Calu3 (cell line): ENCODE data around the gene L1CAM. TPM values are rescaled to one million over a fixed set of nuclear protein-coding genes. Genes with fewer than 3 reads are reported as not detected.

Experiments
- BruUV-seq: library from RNA; stranded (reverse); fragments of 400-500 nt; replicated peaks from 2 replicates; lab custom pipeline; 2021; lab: Mats Ljungman, UMichigan
- CTCF ChIA-PET: fragments of 300-600 bp; sonication (Branson Sonifier 250); formaldehyde crosslinking; loops from one replicate; lab custom pipeline; 2022; ENCODE audit warnings: antibody characterized with exemption; lab: Charles Lee
- DNase-seq: peaks from one replicate; pipeline ENCODE4 v3.0.0; 2022
- H3K27ac Mint-ChIP-seq: one replicate; pipeline ENCODE4 v1.8.0; 2022; ENCODE audit warnings: mixed read lengths; ENCODE audit not compliant: unreplicated experiment
- H3K27me3 Mint-ChIP-seq: one replicate; pipeline ENCODE4 v1.8.0; 2022; ENCODE audit warnings: mixed read lengths; ENCODE audit not compliant: unreplicated experiment
- H3K36me3 Mint-ChIP-seq: one replicate; pipeline ENCODE4 v1.8.0; 2022; ENCODE audit warnings: mild to moderate bottlenecking, moderate library complexity, mixed read lengths; ENCODE audit not compliant: insufficient read depth, unreplicated experiment
- H3K4me1 Mint-ChIP-seq: one replicate; pipeline ENCODE4 v1.8.0; 2022; ENCODE audit warnings: mild to moderate bottlenecking, low read depth, mixed read lengths; ENCODE audit not compliant: unreplicated experiment
- H3K4me3 Mint-ChIP-seq: one replicate; pipeline ENCODE4 v1.8.0; 2022; ENCODE audit warnings: mild to moderate bottlenecking, low read depth, moderate library complexity, mixed read lengths; ENCODE audit not compliant: unreplicated experiment
- H3K9me3 Mint-ChIP-seq: one replicate; pipeline ENCODE4 v1.8.0; 2022; ENCODE audit warnings: low read depth, mixed read lengths; ENCODE audit not compliant: unreplicated experiment
- CTCF ChIP-seq: fragments of 200-600 bp; IDR thresholded peaks from one replicate; pipeline ENCODE4 v1.8.0; 2022; ENCODE audit warnings: antibody characterized with exemption; ENCODE audit not compliant: unreplicated experiment
- intact Hi-C: fragments of 100-400 bp; cut with micrococcal nuclease; formaldehyde crosslinking; loops from one replicate; pipeline ENCODE4 v1.10.0; 2022; ENCODE audit not compliant: unreplicated experiment
- total RNA-seq: library from RNA; stranded (reverse); gene quantifications from 2 replicates; pipeline ENCODE4 v1.2.3, GENCODE V29; 2022

L1CAM gene
- total RNA-seq, 1 experiment from 2014 or later = 14.2 TPM

- H3K27ac Mint-ChIP-seq = no peak overlapping the region
These were observed 1.4 kb upstream of the L1CAM start for GRCh38 chrX:153887385-153887784.

GRCh38 chrX:153886915-153887314, 942 bp upstream of the L1CAM start:
- CTCF ChIA-PET = no interaction called here
- Mint-ChIP-seq H3K4me1 (peaks cover 26% of the 10 kb centered on the region), H3K9me3 (no peaks in the 10 kb centered on the region), H3K4me3 (peak overlapping the region; percentile 50), H3K27me3 (peaks cover 33% of the 10 kb centered on the region), H3K27ac (no peak overlapping the region), H3K36me3 (no peaks in the 10 kb centered on the region)
- TF ChIP-seq CTCF = no peak
- BruUV-seq = no TSS peak
- intact Hi-C loops = no loop called here
- DNase-seq = no peak

More at GRCh38 chrX:153887385-153887784, 1.4 kb upstream of the L1CAM start:
- Mint-ChIP-seq H3K36me3 (no peaks in the 10 kb centered on the region), H3K9me3 (no peaks in the 10 kb centered on the region), H3K4me1 (peaks cover 21% of the 10 kb centered on the region), H3K27me3 (peaks cover 38% of the 10 kb centered on the region), H3K4me3 (no peak overlapping the region)
- BruUV-seq = no TSS peak
- intact Hi-C loops = no loop called here
- DNase-seq = no peak
- CTCF ChIA-PET = no interaction called here
- no peak for TF ChIP-seq CTCF

- DNase-seq = no peak
These were observed 675 bp downstream of the L1CAM start for GRCh38 chrX:153885208-153885787.

GRCh38 chrX:153884590-153884989, 1.4 kb downstream of the L1CAM start:
- Mint-ChIP-seq H3K4me1 (peaks cover 26% of the 10 kb centered on the region), H3K27me3 (peaks cover 26% of the 10 kb centered on the region), H3K36me3 (no peaks in the 10 kb centered on the region), H3K27ac (no peak overlapping the region), H3K4me3 (peak overlapping the region; percentile 62), H3K9me3 (no peaks in the 10 kb centered on the region)
- peak; percentile 66 for DNase-seq
- CTCF ChIA-PET = interaction anchor here (0.6 kb wide), 1 partner anchor 91 kb away, joined by 3 read pairs; the partner anchor contains the start of genes IDH3G and SSR4
- BruUV-seq = no TSS peak
- peak; percentile 27 for TF ChIP-seq CTCF
- intact Hi-C loops = loop anchor here (2.0 kb wide), 1 partner anchor 120 kb away; the partner anchor contains the start of gene PLXNB3

More at GRCh38 chrX:153885208-153885787, 675 bp downstream of the L1CAM start:
- no peaks in the 10 kb centered on the region for H3K9me3 Mint-ChIP-seq
- peaks cover 26% of the 10 kb centered on the region for H3K4me1 Mint-ChIP-seq
- peak overlapping the region; percentile 62 for H3K4me3 Mint-ChIP-seq
- H3K27ac Mint-ChIP-seq = no peak overlapping the region
- no peak for TF ChIP-seq CTCF
- intact Hi-C loops = loop anchor here (2.0 kb wide), 1 partner anchor 120 kb away; the partner anchor contains the start of gene PLXNB3
- no peaks in the 10 kb centered on the region for H3K36me3 Mint-ChIP-seq
- H3K27me3 Mint-ChIP-seq = peaks cover 29% of the 10 kb centered on the region
- BruUV-seq = no TSS peak
- CTCF ChIA-PET = interaction anchor here (0.6 kb wide), 1 partner anchor 91 kb away, joined by 3 read pairs; the partner anchor contains the start of genes IDH3G and SSR4
